GM21447 (cell line): ENCODE measurements around the gene ZMPSTE24.
"Not testable (repeated sequence)": the region's sequence is repeated elsewhere in the genome, so short reads cannot be mapped to it uniquely, and the experiment has no call there.

ENCODE experiments used
- ATAC-seq: cut with Tn5 transposase; IDR thresholded peaks from one replicate; pipeline ENCODE4 v1.9.1; 2021; ENCODE audit not compliant: unreplicated experiment

The ZMPSTE24 gene

GRCh38 chr1:40316595-40317393, 58.8 kb downstream of the ZMPSTE24 start, which contains the start of gene COL9A2:
COL9A2 (minus strand) TSS chr1:40317286; CDS start chr1:40317197, 89 bp downstream.
- no peak for ATAC-seq

DNA sequence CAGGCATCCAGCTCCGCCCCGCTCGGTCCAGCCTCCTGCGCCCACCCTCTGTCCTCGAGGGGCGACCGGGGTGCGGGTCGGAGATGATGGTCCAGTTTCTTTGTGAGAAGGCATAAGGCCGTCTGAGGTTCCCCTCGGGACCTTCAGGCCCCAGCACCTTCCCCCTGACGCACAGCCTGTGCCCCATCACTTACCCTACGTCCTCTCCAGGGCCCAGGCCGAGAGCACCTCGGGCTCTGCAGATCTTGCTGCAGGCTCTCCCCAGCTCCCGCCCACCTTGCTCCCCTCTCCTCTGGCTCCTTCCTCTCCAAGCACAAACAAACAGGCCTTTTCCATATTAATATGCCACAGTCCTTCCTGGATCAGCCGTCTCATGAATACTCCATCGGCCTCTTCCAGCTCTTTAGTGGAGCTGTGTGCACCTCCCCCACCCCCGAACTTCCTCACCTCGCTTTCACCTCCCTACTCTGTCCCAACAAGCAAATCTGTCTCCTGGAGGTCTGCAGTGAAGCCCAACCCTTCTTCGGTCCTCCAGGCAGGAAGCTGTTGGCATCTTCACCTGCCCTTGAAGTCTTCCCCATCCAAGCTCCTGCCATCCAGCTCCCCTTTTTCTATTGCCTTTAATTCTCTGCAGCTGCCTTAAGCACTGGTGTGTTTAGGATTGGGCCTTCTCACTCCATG, 59.5 kb downstream of the ZMPSTE24 start:
- no peak for ATAC-seq

DNA sequence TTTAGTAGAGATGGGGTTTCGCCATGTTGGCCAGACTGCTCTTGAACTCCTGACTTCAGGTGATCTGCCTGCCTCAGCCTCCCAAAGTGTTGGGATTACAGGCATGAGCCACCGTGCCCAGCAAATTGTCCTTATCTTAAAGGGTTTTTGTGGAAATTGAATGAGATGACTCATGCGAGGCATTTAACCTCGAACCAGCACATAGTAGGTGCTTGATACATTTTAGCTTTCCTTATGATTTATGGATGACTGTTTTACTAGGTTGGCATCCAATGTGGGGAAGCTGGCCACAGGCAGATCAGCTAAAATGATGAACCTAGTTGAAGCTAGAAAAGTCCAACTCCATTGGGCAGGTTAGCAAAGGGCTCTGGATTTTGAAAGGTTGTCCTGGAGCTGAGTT, 60.4 kb downstream of the ZMPSTE24 start:
- ATAC-seq = no peak

GRCh38 chr1:40318970-40319621, 61.1 kb downstream of the ZMPSTE24 start:
- no peak for ATAC-seq

DNA sequence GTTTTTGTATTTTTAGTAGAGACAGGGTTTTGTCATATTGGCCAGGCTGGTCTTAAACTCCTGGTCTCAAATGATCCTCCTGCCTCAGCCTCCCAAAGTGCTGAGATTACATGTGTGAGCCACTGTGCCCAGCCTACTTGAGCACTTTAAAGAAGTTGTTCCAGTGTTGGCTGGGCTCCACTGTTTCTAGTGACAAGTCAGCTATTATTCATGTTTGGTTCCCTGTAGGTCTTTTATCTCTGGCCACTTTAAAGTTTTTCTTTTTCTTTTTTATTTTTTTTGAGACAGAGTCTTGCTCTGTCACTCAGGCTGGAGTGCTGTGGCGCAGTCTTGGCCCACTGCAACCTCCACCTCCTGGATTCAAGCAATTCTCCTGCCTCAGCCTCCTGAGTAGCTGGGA, 73.4 kb downstream of the ZMPSTE24 start:
- ATAC-seq = not testable (repeated sequence)

GRCh38 chr1:40332695-40333094, 74.7 kb downstream of the ZMPSTE24 start:
- ATAC-seq = no peak

DNA sequence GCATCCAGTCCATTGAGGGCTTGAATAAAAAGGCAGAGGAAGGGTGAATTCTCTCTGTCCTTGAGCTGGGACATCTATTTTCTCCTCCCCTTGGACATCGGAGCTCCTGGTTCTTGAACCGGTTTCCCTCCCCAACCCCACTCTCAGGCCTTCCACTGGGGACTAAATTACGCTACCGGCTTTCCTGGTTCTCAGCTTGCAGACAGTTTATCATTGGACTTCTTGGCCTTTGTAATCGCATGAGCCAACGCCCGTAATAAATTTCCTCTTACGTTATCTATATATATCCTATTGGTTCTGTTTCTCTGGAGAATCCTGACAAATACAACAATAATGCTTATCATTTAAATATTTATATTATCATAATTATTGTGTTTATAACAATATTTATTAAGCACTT, 79.4 kb downstream of the ZMPSTE24 start:
- ATAC-seq = no peak

GRCh38 chr1:40338745-40339419, 80.8 kb downstream of the ZMPSTE24 start:
- ATAC-seq = no peak

- no peak for ATAC-seq
Measured at GRCh38 chr1:40339420-40340323, 81.6 kb downstream of the ZMPSTE24 start.

- ATAC-seq = no peak
Measured at GRCh38 chr1:40341491-40342380, 83.7 kb downstream of the ZMPSTE24 start.

GRCh38 chr1:40342381-40342717, 84.3 kb downstream of the ZMPSTE24 start:
- not testable (repeated sequence) for ATAC-seq
